Measurements from ENCODE around the gene BRWD1. TPM values are rescaled to one million over a fixed set of nuclear protein-coding genes. Genes with fewer than 3 reads are reported as not detected.
"Not testable (repeated sequence)": the region's sequence is repeated elsewhere in the genome, so short reads cannot be mapped to it uniquely, and the experiment has no call there.

The BRWD1 gene
- total and polyA plus RNA-seq, 10 donors: 7.2 to 98.0 (median 55.7) TPM

DNA sequence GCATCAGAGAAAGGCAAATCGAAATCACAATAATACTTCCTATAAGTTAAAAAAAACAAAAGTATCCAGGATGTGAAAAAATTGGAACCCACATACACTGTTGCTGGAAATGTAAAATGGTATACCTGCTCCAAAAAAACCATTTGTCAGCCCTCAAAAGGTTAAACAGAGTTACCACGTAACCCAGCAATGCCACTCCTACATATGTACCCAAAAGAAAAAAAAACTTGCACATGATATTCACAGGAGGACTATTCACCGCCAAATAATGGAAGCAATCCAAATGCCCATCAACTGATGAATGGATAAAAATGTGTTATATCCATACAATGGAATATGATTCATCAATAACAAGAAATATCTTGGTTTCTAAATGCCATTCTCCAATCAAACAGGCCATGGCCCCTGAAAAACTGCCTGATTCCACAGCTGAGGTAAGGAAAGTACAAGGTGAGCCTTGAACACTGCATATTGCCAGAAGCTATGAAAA, 91.4 kb downstream of the BRWD1 start:
- TF ChIP-seq CTCF (IDR thresholded peaks at IDR 0.05 in 8 of 11, conservative IDR thresholded peaks at IDR 0.05 in 3 of 11) (no peak), POLR2A (IDR thresholded peaks at IDR 0.05) (no peak), POLR2AphosphoS5 (IDR thresholded peaks at IDR 0.05) (no peak)
- H3K4me1 ChIP-seq: no peaks in the 10 kb centered on the region
- no peak overlapping the region for H3K27ac ChIP-seq
- H3K27me3 ChIP-seq (replicated peaks in 1 of 7): no peaks in the 10 kb centered on the region
- no peak overlapping the region for H3K4me3 ChIP-seq
- peaks cover 8 to 95% (median 46%) of the 10 kb centered on the region in 6 donors for H3K36me3 ChIP-seq
- intact Hi-C loops (cut with DNase I; ENCODE audit: low total_unique reads): no loop called here
- H3K9me3 ChIP-seq: no peaks in the 10 kb centered on the region
- 89 to 95% (median 93%) methylated on average over 3 of the region's 3 CpGs for WGBS, 5 donors
- no peak for DNase-seq

DNA sequence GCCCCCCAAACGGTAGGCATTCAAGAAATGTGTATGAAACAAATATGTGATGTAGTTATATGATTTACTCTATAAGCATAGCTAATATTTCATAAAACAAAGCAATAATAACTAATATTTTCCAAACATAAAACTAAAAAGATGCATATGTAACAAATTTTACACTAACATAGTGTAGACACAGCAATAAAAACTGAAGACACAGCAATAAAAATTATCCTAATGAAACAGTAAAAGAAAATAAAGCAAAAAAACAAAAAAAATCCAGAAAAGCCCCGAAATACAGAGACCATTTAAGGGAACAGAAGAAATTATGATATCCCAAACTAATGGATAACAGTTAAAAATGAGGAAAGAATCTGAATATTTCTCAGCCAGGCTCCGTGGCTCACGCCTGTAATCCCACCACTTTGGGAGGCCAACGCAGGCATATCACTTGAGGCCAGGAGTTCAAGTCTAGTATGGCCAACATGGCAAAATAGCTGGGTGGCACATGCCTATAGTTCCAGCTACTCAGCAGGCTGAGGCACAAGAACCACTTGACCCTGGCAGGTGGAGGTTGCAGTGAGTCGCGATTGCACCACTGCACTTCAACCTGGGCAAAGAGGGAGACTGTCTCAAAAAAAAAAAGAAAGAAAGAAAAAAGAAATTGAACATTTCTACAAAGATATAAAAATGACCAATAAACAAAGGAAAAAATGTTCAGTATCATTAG, 92.0 kb downstream of the BRWD1 start:
- no peaks in the 10 kb centered on the region for H3K27me3 ChIP-seq (replicated peaks in 1 of 7)
- intact Hi-C loops (cut with DNase I; ENCODE audit: low total_unique reads): no loop called here
- H3K36me3 ChIP-seq: peaks cover 3 to 92% (median 43%) of the 10 kb centered on the region in 6 donors
- TF ChIP-seq CTCF (IDR thresholded peaks at IDR 0.05 in 8 of 11, conservative IDR thresholded peaks at IDR 0.05 in 3 of 11) (no peak), POLR2AphosphoS5 (IDR thresholded peaks at IDR 0.05) (no peak), POLR2A (IDR thresholded peaks at IDR 0.05) (no peak)
- H3K4me3 ChIP-seq: no peak overlapping the region
- no peaks in the 10 kb centered on the region for H3K9me3 ChIP-seq
- 89 to 96% (median 93%) methylated on average over 7 of the region's 7 CpGs for WGBS, 5 donors
- no peak overlapping the region for H3K27ac ChIP-seq
- no peak for DNase-seq
- no peaks in the 10 kb centered on the region for H3K4me1 ChIP-seq

- H3K4me3 ChIP-seq; H3K9me3 ChIP-seq; H3K27me3 ChIP-seq (replicated peaks in 1 of 7); DNase-seq; H3K4me1 ChIP-seq; H3K27ac ChIP-seq; intact Hi-C loops (cut with DNase I; ENCODE audit: low total_unique reads): not testable (repeated sequence)
- WGBS, 5 donors: 91 to 100% (median 98%) methylated on average over 2 of the region's 2 CpGs
- H3K36me3 ChIP-seq: peaks cover 3 to 93% (median 42%) of the 10 kb centered on the region in 6 donors
Observed at GRCh38 chr21:39220875-39221274, 92.6 kb downstream of the BRWD1 start.

GRCh38 chr21:39220150-39220549, 93.3 kb downstream of the BRWD1 start:
- Histone ChIP-seq H3K36me3 (peaks cover 3 to 100% (median 44%) of the 10 kb centered on the region in 6 donors), H3K4me1 (no peaks in the 10 kb centered on the region)
- TF ChIP-seq POLR2AphosphoS5 (IDR thresholded peaks at IDR 0.05): no peak

GRCh38 chr21:39218082-39218409, 95.4 kb downstream of the BRWD1 start:
- Histone ChIP-seq H3K36me3 (peaks cover 3 to 100% (median 39%) of the 10 kb centered on the region in 6 donors), H3K9me3 (no peaks in the 10 kb centered on the region), H3K27ac (no peak overlapping the region), H3K4me1 (no peaks in the 10 kb centered on the region), H3K27me3 (replicated peaks in 1 of 7) (no peaks in the 10 kb centered on the region), H3K4me3 (no peak overlapping the region)
- no peak for DNase-seq
- TF ChIP-seq POLR2A (IDR thresholded peaks at IDR 0.05): no peak
- no peak for TF ChIP-seq CTCF (IDR thresholded peaks at IDR 0.05 in 8 of 11, conservative IDR thresholded peaks at IDR 0.05 in 3 of 11)
- no peak for TF ChIP-seq POLR2AphosphoS5 (IDR thresholded peaks at IDR 0.05)
- intact Hi-C loops (cut with DNase I; ENCODE audit: low total_unique reads): no loop called here
- 90 to 96% (median 96%) methylated on average over 4 of the region's 4 CpGs for WGBS, 5 donors

More at GRCh38 chr21:39220150-39220549, 93.3 kb downstream of the BRWD1 start:
- DNase-seq: no peak
- Histone ChIP-seq H3K4me3 (no peak overlapping the region), H3K27ac (no peak overlapping the region), H3K9me3 (no peaks in the 10 kb centered on the region), H3K27me3 (replicated peaks in 1 of 7) (no peaks in the 10 kb centered on the region)
- 81 to 91% (median 88%) methylated on average over 3 of the region's 3 CpGs for WGBS, 5 donors
- intact Hi-C loops (cut with DNase I; ENCODE audit: low total_unique reads): no loop called here
